NCI-H774 (cell line): ENCODE measurements around the gene PNPLA7.

Experiments used
- DNase-seq: peaks from one replicate; lab custom pipeline; 2025; lab: John Stamatoyannopoulos, UW

The PNPLA7 gene

DNA sequence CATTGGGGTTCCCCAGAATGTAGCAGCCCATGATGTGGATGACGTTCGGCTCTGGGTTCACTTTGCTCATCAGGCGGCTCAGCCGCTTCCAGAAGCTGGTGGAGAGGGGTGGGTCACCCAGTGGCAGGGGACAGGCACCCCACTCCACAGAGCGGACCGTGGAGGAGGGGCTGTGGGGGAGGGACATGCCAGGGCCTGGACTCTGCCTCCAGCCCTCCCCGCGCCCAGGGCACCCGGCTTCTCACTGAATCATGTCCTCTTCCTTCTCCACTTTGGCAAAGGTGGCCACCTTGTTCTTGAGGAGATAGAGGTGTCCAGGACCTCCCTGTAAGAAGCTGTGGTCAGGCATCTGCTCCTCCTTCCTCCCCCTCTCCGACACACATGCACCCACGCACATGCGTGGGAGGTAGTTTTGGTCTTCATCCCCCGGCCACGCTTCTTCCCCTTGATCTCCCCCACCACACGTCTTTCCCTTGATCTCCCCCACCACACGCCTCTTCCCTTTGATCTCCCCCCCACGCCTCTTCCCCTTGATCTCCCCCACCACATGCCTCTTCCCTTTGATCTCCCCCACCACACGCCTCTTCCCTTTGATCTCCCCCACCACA is 100.2 kb downstream of the PNPLA7 start:
- no peak for DNase-seq

DNA sequence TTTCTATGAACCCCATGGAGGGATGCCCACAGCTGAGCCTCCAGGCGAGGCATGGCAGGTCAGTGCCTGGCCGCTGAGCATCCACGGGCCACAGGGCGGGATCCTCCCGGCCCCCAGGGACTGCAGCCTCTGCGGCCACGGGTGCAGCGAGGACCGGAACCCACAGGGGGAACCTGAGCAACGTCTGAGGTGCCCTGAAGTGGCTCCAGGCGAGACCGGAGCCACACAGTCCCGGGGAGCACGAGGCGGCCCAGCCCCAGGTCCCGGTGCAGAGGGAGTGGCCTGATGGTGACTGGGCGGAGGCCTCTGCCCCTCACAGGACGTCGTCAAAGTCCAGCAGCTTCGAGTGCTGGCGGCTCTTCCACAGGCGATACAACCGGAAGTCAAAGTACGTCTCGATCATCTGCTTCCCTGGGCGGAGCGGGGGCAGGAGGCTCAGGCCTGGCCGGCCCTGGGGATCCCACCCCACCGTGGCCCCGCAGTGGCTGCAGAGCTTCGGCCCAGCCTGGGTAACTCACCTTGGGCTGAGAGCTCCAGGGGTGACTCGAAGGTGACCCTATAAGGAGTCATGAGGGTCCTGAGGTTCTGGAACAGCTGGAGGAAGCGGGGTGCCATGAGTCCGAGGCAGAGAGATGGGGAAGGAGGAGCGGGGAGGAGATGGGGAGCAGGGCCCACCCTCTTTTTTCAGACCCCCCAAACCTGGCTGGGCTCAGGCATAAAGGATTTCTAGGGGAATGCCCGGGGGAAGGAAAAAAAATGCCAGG is 100.9 kb downstream of the PNPLA7 start:
- no peak for DNase-seq

DNA sequence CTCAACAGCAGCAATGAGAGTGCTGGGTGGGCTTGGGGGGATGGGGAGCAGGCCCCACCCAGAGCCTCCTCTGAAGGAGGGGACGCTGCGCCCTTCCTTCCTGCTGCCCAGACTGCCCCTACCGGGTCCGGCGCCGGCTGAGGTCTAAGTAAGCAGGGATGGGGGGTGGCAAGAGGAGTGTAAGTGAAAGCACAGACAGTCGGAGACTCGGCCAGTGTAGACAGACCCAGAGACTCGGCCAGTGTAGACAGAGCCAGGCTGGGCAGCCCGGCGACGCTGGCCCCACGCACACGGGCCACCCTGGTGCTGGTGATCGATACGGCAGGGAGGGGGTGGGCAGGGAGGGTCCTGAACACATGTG is 101.6 kb downstream of the PNPLA7 start:
- no peak for DNase-seq

DNA sequence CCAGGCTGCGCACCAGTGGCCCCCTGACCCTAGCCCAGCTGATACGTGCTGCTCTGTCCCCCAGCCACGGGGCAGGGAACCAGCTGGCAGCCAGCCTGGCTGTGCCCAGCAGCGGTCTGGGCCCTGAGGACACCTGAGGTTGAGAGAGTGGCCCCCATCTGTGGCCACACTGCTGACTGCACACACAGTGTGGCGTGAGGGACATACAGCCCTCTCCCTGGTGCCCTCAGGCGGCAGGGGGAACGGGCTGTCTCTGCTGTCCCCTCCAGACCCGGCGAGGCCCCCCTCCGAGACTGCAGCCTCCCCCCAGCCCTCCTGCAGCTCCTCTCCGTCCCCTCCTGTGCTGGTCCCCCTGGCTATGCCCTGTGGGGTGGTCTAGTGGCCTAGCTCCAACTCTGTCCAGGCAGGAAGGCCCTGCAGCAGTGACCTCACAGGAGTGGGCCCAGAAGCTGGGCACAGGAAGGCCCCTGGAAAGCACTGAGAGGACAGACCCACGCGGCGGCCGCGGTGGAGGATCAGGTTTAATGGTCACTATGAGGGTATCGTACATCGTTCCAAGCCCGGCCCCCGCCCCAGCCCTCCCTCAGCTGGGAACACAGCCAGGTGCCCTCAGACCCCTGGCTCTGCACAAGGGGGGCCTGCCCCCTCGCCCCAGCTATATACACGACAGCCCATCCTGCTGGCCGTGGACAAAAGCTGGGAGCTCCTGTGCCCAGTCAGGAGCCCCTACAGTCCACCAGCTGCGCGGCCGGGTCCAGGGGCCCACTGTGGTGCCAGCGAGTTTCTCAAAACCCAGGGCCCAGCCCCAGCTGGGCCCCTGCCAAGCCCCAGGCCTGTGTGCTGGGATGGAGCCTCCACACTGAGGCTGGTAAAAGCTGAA is 102.2 kb downstream of the PNPLA7 start:
- no peak for DNase-seq

DNA sequence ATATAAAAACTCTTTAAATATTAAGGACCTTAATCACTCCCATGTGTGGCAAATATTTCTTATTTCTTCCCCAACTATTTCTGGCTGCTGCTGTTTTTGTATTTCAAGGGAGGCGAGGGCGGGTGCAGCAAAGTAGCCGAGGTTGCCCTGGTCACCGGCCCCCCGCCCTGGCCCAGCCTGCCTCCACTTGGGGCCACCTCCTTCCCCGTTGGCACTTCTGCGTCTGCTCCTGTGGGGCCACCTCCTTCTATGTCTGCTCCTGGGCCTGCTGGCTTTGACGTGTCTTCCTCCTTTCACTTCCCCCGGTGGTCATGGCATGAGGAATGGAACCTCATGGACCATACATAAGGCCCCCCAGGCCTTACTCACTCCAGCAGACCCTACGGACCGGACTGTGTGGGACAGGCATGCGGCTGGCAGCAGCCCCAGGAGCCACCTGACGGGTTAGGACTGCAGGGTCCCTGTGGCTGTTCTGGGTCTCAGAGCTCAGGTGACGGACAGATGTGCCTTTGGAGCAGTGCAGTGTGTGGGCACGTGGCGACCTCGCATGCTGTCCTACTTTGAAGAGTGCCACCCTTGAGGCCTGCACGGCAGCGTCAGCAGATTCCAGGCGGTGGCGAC is 103.2 kb downstream of the PNPLA7 start:
- no peak for DNase-seq

DNA sequence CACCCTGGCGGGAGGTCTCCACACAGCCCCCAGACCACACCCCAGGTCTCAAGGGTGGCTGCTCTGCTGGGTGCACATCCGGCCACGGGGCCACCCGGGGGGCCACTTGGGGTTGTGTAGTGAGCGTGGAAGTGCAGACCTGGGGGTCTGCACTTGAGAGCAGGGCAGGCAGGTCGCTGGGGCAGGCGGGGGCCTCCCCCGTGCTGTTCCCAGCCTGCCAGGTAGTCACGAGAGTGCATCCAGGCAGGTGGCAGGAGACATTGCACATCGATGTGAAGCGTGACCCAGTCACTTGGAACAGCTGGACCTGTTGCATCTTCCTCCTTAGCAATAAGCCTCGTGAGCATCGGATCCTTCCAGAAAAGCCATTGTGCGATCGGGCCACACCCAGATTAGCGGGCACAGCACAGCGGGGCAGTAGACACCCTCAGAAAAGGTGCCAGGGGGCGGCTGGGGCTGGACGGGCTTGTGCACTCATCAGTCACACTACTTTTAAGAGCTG is 104.2 kb downstream of the PNPLA7 start:
- no peak for DNase-seq

DNA sequence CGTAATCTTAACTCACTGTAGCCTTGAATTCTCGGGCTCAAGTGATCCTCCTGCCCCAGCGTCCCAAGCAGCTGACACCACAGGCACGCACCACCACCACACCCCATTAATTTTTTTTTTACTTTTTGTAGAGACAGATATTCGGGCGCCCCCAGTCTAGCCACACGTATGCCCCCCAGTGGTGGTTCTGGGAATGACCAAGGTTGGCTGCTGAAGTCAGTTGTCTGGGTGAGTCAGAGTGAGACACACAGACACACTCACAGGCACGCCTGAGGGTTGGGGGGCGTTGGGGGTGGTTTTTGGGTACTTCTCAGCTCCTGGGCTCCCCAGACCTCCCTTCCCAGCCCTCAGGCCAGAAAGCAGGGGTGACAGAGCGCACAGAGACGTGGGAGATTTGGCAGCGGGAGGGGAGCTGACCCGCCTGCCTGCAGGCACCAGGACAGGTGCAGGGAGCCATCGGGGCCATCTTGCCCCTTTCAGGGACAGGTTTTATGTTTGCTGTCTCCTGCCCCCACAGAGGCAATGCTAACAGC is 104.9 kb downstream of the PNPLA7 start:
- peak; percentile 78 for DNase-seq

DNA sequence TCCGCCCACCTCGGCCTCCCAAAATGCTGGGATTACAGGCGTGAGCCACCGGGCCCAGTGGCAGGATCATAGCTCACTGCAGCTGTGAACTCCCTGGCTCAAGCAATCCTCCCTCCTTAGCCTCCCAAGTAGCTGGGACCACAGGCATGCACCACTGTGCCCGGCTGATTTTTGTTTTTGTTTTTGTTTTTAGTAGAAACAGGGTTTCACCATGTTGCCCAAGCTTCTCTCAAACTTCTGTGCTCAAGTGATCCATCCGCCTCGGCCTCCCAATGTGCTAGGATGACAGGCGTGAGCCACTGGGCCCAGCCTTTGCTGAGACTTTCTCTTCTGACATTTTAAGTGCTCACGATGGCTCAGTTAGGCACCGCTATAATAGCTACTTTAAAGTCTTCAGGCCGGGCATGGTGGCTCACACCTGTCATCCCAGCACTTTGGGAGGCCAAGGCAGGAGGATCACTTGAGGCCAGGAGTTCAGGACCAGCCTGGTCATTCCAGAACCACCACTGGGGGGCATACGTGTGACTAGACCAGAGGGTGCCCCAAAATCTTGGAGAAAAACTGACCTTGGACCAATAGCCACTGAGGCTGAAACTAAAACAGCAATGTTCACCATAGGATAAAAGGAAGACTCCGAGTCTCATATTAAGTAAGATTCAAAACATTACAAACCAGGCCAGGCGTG is 106.0 kb downstream of the PNPLA7 start:
- no peak for DNase-seq

DNA sequence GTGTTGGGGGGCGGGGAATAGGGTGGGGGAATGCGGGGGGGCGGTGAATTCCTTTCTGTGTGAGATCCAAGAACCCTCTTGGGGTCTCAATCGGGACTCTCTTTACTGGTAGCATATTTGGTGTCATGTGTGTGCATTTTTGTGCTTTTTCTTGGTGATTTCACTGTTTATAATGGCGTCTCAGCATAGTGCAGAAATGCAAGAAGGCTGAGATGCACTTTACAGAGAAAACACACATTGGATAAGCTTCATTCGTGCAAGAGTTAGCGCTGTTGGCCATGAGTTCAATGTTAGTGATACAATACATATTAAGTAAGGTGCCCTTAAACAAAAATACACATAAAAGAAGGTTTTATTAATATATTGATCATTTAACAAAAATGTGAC is 108.3 kb downstream of the PNPLA7 start:
- DNase-seq: no peak

DNA sequence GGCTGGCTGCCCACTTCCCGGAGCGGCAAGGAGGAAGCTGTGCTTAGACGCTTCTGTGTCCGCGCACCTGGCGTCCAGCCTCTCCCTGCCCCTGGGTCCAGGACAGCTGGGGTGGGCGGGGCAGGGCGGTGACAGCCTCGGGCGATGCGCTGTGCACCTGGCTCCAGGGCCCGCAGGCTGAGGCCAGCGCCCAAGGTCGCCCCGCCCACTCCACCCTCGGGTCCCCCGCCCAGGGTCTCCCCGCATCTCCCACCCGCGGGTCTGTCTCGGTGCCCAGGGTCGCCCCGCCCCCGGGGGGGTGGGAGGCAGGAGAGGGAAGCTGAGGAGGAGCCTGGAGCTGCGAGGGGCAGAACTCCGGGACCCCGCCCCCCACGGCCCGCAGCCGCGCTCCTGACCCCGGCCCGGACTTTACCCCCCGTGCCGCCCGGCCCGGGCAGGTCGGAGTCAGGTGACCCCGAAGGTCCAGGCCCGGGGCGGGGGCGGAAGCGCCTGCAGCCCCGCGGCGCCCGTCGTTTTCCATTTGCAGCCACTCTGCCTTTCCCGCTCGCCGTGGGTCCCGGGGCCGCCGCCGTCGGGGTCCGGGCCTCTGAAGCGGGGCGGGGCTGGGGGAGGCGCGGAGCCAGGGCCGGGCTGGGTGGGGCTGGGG is 108.8 kb downstream of the PNPLA7 start, which contains the start of gene ENTPD8:
Gene ENTPD8 (minus strand): TSS at position 69 of the 646 bp plus-strand sequence. CDS start 3,072 bp downstream, outside the sequence.
- DNase-seq: peak; percentile 97

DNA sequence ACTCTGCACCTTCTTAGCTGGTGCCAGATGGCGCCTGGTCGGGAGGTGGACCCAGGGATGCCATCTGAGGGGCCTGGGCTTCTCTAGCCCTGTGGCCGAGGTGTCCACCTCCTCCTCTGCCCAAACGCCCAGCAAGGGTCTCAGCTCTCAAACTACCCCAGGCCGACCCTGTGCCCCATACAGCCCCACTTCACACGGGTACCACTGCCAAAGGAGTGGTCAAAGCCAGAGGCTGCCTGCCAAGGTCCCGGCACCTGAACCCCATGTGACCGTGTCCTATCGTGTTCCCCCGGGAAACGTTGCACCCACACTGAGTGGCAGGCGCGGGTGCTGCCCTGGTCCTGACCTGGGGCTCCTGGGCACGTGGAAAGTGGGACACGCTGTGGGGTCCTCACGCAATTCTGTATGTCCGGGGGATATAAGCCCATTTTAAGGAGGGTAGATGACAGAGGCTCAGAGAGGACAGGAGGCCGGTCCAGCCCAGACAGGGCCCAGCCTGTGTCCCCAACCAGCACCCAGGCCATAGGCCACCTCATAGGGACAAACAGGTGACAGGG is 111.0 kb downstream of the PNPLA7 start:
- DNase-seq: no peak

DNA sequence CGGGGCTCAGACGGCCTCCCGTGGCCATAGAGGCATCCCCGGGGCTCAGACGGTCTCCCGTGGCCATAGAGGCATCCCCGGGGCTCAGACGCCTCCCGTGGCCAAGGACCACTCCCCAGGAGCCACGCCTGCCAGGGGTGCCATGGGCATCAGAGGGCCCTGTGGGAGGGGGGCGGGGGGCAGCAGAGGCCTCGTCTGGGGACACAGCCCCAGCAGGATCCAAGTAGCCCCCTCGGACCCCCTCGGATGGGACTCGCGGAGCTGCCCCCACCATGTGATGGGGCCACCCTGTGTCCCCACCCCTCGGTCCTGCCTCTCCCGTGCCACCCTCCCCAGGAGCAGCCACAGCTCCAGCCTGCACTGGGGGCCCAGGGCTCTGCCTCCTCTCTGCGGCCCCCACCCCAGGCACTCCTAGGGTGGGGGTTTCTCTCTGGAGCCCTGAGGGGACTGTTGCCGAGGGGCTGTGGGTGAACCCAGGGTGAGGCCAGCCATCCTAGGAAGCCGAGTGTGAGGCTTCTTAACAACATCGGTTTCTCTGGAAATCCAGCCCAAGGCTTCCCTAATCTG is 111.5 kb downstream of the PNPLA7 start:
- DNase-seq: no peak

DNA sequence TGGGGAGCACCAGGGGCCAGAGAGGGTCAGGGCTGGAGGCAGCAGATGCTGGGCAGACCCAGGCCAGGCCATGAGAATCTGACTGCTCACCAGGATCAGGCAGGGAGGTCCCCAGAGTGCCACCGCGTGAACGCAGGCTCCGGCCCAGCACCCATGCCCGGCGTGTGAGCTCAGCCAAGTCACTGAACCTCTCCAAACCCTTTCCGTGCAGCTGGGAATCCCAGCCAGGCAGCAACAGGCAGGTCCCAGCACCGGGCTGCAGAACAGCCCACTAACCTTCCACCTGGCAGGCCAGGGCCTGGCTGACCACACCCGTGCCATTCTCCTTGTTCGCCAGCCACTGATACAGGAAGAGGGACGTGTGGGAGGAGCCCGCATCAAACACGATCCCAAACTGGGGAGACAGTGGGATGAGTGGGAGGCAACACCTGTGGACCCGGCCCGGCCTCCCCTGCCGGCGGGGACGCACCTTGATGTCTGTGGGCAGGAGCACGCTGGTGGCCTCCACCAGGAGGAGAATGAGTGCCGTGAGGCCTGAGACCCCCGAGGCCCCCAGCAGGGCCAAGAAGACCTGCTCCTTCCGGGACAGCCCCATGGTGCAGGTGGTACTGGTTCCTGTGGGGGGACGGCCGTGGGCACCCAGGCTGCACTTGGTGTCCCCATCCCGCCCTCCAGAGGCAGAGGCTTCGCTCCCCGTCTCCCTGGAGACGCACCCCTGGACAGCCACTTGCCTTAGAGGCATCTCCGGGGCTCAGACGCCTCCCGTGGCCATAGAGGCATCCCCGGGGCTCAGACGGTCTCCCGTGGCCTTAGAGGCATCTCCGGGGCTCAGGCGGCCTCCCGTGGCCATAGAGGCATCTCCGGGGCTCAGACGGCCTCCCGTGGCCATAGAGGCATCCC is 112.3 kb downstream of the PNPLA7 start:
- DNase-seq: no peak

DNA sequence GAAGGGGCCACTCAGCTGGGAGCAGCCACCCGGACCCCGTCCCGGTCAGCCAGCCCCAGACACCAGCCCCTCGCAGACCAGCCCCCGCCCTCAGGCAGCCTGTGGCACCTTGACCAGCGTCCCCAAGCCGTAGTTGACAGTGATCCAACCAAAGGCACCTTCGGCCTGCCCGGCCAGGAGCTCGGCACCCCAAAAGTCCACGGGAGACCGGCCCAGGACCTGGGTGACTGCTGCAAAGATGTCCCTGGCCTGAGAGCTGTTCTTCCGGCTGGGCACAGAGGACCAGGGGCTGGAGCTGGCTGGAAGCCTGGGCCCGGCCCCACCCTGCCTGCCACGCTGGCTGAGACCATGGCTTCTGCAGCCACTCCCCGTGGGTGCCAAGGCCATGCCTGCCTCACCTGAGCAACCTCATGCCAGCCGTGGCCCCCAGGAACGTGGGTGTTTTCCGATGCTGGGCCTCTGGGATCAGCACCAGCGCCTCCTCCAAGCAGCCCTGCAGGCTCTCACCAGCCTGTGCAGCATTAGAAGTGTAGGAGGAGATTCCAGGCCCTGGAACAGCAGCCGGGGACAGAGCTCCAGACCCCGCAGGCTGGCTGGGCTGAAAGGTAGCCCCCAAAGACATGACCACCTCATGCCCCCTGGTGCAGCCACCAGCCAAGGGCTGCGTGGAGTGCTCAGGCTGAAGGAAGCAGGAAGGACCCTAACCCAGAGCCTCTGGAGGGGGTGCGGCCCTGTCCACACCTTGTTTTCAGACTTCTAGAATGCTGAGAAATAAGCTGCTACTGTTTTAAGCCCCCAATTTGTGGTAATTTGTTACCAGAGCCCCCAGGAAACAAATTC is 113.2 kb downstream of the PNPLA7 start:
- no peak for DNase-seq

DNA sequence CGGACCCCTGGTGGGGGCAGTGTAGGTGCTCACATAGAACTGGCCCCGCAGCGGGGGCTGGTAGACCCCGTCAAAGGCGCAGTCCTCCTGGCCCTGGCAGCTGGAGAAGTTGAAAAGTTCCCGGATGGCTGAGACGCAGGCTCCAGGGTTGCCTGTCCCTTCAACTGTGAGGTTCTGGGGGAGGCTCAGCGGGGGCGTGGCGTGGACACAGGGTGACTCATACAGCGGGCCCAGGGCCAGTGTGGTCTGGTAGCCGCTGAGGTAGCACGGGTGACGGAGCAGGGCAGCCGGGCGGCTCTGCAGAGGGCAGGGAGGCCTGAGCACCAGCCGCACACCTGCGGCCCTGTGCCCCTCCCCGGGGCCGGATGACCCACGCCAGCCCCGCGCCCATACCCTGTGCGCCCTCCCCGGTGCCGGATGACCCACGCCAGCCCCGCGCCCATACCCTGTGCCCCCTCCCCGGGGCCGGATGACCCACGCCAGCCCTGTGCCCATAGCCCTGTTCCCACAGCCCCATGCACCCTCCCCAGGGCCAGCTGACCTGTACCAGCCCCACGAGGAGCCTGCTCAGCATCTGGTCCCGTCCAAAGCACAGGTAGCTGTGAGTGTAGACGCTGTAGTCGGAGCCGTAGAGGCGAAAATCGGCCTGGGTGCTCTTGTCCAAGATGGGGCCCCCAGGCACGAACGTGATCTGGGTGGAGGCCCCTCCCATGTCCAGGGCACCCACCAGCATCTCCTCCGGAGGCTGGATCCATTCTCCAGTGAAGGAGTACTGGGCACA is 114.0 kb downstream of the PNPLA7 start:
- DNase-seq: no peak

DNA sequence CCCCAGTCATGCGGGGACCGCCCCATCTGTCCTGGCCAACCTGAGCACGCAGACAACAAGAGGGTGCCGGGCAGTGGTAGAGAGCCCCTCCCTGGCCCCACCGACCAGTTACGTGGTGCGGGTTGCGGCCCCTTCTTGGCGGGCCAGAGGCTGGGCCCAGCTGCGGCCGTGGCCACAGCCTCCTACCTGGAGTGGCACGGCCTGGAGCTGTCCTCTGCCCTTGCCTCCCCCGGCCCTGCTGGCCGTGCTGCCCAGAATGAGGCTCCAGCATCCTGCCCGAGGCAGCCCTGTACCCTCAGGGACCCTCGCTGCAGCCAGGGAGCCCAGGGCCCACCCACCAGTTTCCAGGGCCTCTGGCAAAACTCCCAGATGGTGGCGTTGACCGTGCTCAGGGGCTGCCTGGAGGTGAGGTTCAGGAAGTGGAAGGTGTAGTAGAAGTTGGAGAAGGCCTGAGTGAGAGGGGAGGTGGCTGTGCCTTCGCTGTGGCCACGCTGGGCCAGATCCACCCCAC is 114.8 kb downstream of the PNPLA7 start:
- DNase-seq: no peak
